Activated naive CD8-positive, alpha-beta T cell treated with anti-CD3 and anti-CD28 coated beads, Interleukin-2, amount 50 U/mL, for 16 hours (primary cell): Measurements from ENCODE around the gene TFF3.
"Not testable (repeated sequence)": the region's sequence is repeated elsewhere in the genome, so short reads cannot be mapped to it uniquely, and the experiment has no call there.

Experiments used
- DNase-seq: peaks from one replicate; pipeline ENCODE4 v3.0.0-alpha.2; 2020; ENCODE audit warnings: low read depth, low spot score

Gene TFF3

DNA sequence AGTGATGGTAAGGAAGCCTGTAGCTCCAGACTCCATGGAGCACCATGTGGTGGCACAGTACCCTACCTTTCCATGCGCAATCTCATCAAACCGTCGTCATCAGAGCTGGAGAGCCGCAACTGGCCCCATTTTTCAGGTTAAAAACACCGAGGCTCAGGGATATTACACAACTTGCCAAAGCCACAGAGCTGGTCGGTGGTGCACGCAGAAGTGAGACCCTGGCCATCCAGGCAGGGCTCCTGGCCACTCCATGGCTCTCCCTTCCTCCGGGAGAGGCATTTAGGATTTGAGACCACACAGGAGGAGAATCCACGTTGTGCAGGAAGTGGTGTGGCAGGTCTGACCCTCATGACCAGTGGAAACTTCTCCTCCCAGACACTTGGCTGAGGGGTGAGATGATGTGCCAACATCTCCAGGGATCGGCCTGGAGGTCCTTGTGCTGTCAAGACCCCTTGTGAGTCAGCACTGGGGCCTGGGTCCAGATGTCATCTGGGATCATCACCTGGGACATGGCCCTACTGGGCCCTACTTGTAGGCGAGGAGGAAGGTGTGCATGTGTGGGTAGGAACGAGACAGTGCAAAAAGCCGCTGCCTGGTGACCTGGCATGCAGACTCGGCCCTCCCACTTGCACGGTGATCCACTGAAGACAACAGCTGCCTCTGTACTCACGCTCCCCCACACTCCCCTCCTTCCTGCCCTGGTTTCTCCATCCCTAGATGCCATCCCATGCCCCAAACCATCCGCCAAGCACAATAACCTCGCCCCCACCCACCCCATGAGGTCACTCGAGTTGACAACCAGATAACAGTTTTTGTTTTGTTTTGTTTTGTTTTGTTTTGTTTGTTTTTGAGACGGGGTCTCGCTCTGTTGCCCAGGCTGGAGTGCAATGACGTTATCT, 10.4 kb downstream of the TFF3 start:
- DNase-seq: no peak

DNA sequence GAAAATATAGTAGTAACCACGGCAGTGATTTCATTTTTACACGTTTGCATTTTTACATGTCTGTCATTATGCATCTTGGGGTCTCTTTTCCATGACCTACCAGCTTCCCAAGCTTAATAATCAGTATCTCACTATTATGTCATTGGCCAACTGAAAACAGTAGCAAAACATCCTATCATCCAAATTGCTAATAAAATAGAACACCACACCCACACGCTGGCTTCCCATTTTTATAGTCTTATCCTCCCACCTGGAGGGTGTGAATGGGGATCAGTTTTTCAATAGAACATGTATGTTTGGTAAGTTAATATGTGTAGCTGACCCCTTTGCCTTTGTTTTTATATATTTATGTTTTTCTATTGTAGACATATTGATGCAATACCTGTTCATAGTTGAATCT, 11.8 kb downstream of the TFF3 start:
- no peak for DNase-seq

DNA sequence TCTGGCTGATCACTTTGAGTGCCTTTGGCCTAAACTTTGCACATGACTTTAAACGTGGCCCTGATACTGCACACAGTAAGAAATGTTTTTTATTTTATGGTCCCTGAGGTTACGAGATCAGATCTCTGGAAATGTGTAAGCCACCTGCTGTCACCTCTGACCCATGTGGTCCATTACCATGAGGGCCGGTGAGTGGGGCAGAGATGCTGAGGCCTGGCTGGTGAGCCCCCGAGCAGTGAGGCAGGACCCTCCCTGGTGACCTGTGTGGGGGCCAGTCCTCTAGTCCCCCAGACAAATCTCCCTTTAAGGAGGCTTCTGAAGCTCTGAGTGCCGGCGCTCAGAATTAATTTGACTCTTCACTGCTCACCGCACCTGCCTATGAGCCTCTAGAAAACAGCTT, 12.4 kb downstream of the TFF3 start:
- DNase-seq: no peak

DNA sequence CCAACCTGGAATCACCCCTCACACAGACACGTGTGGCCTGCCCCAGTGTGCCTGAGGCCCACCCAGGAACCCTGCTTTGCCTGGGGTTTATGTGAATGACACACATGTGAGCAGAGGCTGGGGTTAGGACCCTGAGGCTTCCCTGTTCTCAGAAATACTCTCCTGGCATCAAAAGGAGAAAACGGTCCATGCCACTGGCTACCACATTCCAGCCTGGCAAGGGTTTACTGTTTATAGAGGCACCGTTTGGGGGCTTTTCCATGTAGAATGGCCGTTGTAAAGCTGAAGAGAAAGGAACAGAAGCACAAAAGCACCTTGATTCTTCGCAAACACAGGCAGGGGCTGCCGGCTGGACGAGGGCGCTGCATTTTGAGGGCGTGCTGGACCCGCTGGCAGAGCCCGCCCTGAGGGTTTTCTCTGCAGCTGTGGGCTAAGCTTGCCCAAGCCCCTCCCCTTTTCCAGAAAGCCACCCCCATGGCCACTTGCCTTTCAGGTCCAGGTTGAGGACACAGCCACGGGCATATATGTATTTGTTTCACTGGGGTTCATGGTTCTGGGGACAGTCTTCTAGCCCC, 13.0 kb downstream of the TFF3 start:
- DNase-seq: no peak

DNA sequence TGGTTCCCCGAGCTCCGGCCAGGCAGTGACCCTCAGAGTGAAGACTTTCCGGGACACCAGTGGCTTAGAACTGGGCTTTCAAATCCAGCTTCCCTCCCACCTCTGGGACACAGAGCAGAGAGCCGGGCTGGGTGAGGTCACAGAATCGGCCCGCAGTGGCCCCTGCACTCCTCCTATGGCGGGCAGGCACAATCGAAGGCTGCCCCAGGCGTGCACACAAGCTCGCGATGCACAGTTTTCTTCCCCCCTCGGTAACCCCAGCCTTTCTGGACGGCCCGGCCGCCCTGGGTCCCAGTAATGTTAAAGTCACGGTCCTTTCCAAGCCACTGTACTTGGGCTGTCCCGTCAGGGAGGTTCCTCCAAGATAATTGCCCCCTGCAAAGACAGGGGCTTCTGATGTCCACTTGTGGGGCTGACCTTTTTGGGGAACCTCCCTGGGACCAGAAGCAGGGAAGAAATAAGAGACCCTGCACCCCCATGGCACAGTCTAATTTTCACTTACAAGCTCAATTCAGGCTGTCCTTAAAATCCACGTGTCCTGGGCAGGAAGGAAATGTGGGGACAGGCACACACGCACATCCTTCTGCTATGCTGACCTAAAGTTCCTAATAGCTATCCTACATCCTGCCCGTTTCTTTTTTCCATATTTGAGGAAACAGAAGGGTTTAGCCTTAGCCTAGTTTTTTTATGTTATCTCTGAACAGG, 13.7 kb downstream of the TFF3 start:
- DNase-seq: no peak

DNA sequence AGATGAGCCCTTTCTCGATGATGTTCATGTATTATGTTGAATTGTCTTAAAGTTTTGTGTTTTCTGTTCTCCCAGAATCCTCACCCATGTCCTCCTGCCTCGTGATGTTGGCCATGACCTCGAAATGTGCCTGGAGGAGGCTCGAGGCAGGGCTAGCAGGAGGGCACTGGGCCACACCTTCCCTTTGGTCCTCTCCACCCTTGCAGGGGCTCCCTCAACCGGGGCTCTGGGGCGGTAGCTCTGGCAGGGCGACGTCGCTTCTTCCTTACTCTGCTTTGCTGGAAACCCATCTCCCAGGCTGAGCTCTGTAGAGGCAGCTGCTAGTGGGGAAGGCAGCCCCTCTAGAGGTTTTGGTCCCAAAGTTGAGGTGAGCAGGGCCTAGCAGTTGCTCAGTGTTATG, 14.3 kb downstream of the TFF3 start:
- no peak for DNase-seq

DNA sequence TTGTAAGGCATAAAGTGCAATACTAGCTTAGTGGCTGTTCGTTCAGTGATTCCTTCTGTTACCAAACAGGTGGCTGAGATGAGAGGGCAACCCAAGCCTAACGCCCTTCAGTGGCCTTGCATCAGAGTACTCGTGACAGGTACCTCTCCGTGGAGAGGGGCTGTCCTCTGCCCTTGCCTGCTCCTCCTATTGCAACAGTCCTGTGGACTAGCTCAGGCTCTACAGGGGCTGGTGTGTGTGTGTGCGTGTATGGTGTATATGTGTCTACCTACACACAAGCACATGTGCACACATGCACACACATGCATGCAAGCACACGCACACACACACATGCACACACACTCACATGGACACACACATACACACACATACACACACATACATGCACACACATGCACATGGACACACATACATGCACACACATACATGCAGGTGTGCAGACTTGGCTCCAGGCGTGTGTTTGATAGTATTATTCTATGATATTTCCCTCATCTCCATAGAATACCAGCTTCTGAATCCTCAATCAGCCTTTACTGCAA, 15.1 kb downstream of the TFF3 start:
- DNase-seq: no peak

DNA sequence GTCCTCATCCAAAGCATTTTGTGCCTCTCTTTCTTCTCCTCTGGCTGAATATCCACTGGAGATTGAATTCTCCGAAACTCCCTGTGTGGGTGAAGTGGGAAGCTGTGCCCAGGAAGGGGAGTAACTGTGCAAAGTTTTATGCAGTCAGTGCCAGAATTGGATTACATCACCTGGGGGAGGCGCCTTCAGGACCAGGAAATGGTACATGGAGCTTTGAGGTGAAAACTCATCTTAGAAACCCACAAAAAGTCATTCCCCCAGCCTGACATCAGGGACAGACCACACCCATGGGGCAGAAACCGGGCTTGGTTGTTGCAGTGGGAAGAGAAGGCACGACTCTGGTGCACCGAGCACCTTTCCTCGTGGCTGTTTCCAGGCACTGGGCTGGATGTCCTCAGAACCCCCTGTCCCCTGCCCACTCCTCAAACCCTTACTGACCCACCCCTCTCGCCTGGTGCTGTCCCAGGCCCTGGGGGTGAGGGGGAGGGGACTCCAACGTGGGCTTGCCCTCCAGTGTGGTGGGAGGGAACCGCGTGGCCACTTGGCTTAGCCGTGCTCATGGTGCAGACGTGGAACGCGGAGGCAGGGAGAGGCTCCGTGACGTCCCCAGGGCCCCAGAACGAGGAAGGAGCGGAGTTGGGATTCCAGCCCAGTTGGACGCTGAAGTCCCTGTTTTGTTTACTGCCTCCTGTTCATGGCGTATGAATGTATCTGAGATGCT, 15.7 kb downstream of the TFF3 start:
- no peak for DNase-seq

DNA sequence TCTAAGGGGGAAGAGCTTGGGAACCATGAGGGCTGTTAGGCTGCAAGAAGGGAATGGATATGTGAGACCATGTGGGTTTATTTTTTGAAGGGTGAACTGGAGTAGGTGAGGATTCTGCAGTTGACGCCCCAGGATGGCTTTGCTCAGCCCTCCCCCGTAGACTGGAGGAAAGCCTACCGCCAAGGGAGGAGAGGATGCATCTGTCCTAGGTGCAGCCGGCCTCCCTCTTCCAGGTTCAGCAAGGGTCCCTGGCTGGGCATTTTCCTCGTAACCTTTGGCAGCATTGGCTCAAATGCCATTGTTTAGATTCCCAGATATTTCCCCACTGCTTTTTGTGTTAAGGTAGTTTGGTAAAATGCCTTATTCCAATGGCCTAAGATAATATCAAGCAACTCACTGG, 16.6 kb downstream of the TFF3 start:
- no peak for DNase-seq

DNA sequence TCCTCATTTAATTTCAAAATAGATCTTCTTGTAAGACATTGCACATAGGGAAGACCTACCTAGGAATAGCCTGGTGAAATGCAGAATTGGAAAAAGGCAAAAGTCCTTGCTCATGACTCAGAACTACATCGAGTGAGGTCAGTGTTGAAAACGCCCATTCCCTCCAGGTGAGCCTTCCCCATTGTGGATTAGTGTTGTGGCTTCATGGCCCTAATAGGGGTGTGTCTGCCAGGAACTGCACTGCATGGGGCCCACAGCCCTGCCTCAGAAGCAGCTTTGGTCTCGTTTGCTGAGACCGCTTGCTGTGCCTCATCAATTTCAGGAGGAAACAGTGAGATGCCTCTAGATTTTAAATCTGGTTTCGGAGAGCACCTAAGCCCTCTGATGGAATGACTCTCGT, 17.0 kb downstream of the TFF3 start:
- no peak for DNase-seq

DNA sequence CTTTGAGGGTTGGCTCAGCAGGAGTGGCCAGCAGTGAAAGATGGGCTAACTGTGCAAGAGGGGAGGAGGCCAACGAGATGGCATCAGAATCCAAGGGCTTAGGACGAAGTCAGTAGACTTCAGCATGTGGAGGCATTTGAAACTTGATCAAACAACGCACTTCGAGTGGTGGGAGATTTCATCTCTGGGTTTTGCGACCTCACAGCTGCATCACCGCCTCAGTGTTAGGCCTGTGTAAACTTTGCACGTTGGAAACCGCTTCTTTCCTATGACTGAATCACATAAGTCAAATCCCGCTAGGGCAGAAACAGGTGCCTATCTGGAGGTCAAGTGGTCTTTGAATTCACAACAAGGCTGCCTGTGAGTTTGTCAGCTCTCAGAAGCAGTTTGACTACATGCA, 17.8 kb downstream of the TFF3 start:
- no peak for DNase-seq

DNA sequence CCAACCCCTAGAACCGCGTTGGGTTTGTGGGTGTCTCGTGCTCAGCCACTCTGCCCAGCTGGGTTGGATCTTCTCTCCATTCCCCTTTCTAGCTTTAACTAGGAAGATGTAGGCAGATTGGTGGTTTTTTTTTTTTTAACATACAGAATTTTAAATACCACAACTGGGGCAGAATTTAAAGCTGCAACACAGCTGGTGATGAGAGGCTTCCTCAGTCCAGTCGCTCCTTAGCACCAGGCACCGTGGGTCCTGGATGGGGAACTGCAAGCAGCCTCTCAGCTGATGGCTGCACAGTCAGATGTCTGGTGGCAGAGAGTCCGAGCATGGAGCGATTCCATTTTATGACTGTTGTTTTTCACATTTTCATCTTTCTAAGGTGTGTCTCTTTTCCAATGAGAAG, 18.7 kb downstream of the TFF3 start:
- DNase-seq: no peak

DNA sequence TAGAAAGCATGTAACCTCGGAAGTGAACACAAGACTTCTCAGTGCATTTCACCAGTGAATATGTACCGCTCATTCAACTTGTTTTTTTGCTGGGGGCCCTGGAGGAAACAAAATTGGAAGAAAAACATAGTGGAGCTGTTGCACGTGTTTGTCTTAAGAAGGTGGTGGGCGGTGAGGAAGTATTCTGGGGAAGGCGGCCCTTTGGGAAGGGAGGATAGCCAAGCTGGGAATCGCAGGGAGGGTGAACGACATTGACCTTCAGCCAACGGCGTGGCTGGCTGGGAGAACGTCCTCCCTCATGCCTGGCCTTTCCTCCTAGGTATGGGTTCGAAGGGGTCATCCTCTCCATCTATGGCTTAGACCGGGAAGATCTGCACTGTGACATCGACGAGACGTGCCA, 19.4 kb downstream of the TFF3 start:
- no peak for DNase-seq

DNA sequence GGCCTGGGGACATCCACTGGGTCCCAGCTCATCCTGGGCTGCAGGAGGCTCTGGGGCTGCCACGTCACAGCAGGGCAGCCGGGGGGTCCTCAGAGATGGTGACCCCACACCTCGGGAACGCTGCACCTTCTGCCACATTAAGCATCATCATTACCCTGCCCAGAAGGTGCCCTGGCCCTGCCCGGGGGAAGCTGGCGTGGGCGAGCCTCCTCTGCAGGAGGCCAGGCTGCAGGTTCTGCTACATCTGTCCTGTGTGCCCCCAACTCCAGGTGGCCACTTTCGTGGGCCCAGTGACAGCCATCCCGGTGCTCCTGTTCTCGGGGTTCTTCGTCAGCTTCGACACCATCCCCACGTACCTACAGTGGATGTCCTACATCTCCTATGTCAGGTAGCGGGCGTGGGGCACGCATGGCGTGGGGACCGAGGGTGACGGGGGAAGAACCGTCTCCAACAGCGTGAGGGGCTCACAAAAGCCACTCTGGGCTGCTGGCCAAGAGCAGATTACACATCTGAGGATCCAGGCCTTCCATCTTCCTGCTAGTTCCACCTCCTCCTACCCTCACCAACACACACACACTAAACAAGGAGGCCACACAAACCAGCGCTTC, 20.8 kb downstream of the TFF3 start:
- DNase-seq: no peak

DNA sequence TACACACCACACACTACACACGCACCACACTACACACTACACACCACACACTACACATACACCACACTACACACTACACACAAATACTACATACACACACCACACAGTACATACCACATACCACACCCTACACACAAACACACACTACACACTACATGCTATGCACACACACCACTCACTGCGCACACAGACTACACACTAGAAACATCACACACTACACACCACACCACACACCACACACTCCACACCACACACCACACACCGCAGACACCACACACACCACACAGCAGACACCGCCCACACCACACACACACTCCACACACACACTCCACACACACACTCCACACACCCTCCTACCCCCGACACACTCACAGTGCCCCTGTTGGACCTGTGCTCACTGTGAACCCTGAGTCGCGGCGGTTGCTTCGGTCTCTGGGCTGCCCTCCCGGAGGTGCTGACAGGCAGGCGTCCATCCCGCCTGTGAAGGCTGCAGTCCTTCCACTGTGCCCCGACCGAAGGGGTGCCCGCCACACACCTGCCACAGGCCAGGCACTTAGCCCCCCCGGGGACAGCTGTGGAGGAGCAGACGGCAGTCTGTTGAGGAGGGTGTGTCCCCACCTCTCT, 21.4 kb downstream of the TFF3 start:
- DNase-seq: no peak

DNA sequence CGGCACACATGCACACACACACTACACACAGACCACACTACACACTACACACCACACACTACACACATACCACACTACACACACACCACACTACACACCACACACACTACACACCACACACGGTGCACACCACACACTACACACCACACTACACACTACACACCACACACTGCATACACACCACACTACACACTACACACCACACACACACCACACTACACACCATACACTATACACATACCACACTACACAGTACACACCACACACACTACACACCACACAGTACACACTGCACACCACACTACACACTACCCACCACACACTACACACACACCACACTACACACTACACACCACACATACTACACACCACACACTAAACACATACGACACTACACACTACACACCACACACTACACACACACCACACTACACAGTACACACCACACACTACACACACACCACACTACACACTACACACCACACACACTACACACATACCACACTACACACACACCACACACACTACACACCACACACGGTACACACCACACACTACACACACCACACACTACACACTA, 22.6 kb downstream of the TFF3 start:
- not testable (repeated sequence) for DNase-seq

DNA sequence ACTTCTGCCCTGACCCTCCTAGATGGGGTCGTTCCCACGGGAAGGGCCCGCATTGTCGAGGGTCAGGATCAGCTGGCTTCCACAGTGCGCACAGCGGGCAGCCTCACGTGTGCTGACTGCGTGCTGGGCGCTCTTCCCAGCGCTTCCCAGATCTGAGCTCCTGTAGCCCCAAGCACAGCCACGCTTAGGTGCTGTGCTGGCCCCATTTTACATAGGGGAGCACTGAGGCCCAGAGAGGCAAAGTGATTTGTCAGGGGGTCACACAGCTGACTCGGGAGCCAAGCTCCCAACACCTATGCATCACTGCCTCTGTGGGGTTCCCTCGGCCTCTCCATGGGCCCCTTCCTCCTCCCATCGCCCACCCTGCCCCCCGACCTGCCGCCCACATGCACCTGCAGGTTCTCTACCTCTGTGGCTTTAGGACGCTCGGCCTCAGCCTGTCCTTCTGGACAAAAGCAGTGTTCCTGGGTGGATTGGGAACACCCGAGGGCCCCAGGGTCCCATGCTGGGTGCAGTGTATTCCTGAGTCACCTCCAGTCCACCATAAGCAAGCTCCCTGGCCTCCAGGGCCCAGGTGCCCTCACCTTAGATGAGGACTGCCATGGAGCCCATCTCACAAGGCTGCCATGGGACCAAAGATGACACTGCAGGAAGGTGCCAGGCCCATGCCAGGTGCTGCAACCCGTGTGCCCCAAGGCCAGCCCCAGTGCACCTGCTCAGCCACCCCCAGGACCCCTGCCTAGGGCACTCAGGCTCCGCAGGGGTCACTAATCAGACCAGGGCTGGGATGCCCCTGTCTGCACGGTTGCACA, 23.3 kb downstream of the TFF3 start:
- DNase-seq: no peak

DNA sequence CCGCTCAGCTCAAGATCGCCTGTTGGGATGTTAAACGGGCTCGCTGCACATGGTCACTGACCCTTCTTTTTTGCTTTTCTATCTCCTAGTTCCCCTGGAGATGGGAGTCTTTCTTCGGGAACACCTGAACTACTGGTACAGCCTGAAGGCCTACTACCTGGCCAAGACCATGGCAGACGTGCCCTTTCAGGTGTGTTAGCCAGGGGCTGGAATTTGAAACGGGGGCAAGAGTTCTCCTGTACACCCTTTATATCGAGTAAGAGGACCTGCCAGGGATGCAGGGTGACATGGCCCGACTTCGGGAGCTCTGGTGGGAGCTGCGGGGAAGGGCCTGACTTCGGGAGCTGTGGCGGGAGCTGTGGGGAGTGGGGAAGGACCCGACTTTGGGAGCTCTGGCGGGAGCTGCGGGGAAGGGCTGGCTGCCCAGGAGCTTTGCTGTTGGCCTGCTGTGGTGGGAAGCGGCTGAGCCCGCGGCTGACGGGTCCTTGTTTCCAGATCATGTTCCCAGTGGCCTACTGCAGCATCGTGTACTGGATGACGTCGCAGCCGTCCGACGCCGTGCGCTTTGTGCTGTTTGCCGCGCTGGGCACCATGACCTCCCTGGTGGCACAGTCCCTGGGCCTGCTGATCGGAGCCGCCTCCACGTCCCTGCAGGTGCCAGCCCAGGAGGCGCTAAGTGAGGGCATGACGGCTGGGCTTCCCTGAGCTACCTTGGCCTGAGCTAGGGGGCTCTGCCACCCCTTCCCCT, 24.0 kb downstream of the TFF3 start:
- DNase-seq: no peak

DNA sequence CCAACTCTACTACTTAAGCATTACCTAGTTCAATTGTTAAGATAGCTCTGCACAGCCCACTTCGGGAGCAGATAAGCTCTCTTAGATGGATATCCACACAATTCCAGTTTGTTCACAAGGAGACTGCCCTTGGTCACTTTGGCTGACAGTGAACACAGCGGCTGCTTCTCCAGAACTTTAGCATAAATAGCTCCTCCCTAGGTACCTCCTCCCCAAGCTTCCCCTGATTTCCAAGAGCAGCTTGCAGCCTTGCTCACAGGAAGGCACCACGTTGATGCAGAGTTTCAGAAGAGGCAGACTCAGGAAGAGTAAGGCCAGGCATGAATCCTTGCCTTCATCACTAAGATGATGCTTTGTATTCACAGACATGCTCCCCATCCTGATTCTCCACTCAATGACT, 24.7 kb downstream of the TFF3 start:
- DNase-seq: no peak
